HG02943 (cell line): Measurements from ENCODE around the gene TRIM28.
A peak's percentile ranks its signal among the peaks of the same experiment; 100 is the strongest.
"Not testable (repeated sequence)": the region's sequence is repeated elsewhere in the genome, so short reads cannot be mapped to it uniquely, and the experiment has no call there.

Experiments used
- ATAC-seq: cut with Tn5 transposase; IDR thresholded peaks from one replicate; pipeline ENCODE4 v1.9.1; 2021; ENCODE audit warnings: mild to moderate bottlenecking, low read depth, moderate library complexity; ENCODE audit not compliant: unreplicated experiment

The TRIM28 gene

GRCh38 chr19:58518256-58519086 lies 25.4 kb upstream of the TRIM28 start:
- no peak for ATAC-seq

- peak; percentile 14 for ATAC-seq
These were observed 24.8 kb upstream of the TRIM28 start for GRCh38 chr19:58519087-58519354.

- peak; percentile 84 for ATAC-seq
These were observed 24.3 kb upstream of the TRIM28 start, which contains the start of gene ZBTB45 for GRCh38 chr19:58519355-58520256. Gene ZBTB45, minus strand, starts transcription at chr19:58519810. Its CDS starts 2,137 bp downstream, at chr19:58517673.

GRCh38 chr19:58520257-58520599 lies 23.6 kb upstream of the TRIM28 start:
- no peak for ATAC-seq

- no peak for ATAC-seq
These were observed 22.2 kb upstream of the TRIM28 start for GRCh38 chr19:58521651-58522050.

GRCh38 chr19:58522709-58523108 lies 21.2 kb upstream of the TRIM28 start:
- ATAC-seq = no peak

- no peak for ATAC-seq
These were observed 14.5 kb upstream of the TRIM28 start for GRCh38 chr19:58529405-58529804.

GRCh38 chr19:58531034-58531840 lies 12.6 kb upstream of the TRIM28 start:
- ATAC-seq = no peak

GRCh38 chr19:58535857-58536256 lies 8.0 kb upstream of the TRIM28 start:
- ATAC-seq = no peak

GRCh38 chr19:58536852-58537798 lies 6.7 kb upstream of the TRIM28 start:
- no peak for ATAC-seq

- no peak for ATAC-seq
These were observed 5.4 kb upstream of the TRIM28 start for GRCh38 chr19:58538257-58539168.

- ATAC-seq = not testable (repeated sequence)
These were observed 4.7 kb upstream of the TRIM28 start for GRCh38 chr19:58539169-58539559.

GRCh38 chr19:58542641-58543372 lies 1.1 kb upstream of the TRIM28 start:
- ATAC-seq = not testable (repeated sequence)

GRCh38 chr19:58544591-58545285 lies 874 bp downstream of the TRIM28 start:
- peak; percentile 51 for ATAC-seq

- no peak for ATAC-seq
These were observed 1.6 kb downstream of the TRIM28 start for GRCh38 chr19:58545286-58546018.

- ATAC-seq = no peak
These were observed 2.2 kb downstream of the TRIM28 start for GRCh38 chr19:58546019-58546530.
